Measurements from ENCODE around the gene KCTD21.

The KCTD21 gene

GRCh38 chr11:78216571-78217287, 28.3 kb upstream of the KCTD21 start:
- Histone ChIP-seq H3K4me1 (ENCODE audit: control insufficient read depth in 1 of 2, insufficient read depth in 2 of 2, low read length in 2 of 2) (no peaks in the 10 kb centered on the region), H3K27me3 (ENCODE audit: low read depth, low read length) (no peaks in the 10 kb centered on the region), H3K27ac (ENCODE audit: low read length) (no peak overlapping the region), H3K4me3 (ENCODE audit: low read depth in 1 of 2, low read length in 2 of 2) (no peak overlapping the region), H3K36me3 (ENCODE audit: control insufficient read depth in 1 of 2, insufficient read depth in 2 of 2, low read length in 2 of 2) (peaks cover 56 to 72% of the 10 kb centered on the region in 2 donors), H3K9me3 (ENCODE audit: control insufficient read depth in 1 of 2, low read length in 2 of 2) (no peaks in the 10 kb centered on the region)

DNA sequence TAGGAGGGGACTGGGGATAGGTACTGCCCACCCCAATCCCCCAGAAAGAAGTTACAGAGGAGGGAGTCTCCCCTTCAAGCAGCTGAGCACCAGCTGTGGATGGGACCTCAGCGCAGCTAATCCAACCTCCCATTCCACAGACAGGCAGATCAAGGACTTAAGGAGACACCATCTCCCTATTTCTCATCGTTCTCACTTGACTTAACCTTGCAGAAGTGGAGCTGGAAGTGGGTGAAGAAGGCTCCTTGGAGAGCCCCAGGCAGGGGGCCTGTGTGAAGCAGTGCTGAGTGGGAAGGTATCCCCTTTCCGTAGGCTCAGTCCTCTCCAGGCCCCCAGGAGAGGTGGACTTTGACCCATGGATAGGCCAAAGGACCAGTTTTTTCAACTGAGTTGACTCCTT, 27.6 kb upstream of the KCTD21 start:
- no peaks in the 10 kb centered on the region for H3K27me3 ChIP-seq (ENCODE audit: low read depth, low read length)
- peaks cover 50 to 65% of the 10 kb centered on the region in 2 donors for H3K36me3 ChIP-seq (ENCODE audit: control insufficient read depth in 1 of 2, insufficient read depth in 2 of 2, low read length in 2 of 2)
- no peak overlapping the region for H3K4me3 ChIP-seq (ENCODE audit: low read depth in 1 of 2, low read length in 2 of 2)
- H3K9me3 ChIP-seq (ENCODE audit: control insufficient read depth in 1 of 2, low read length in 2 of 2): no peaks in the 10 kb centered on the region
- H3K4me1 ChIP-seq (ENCODE audit: control insufficient read depth in 1 of 2, insufficient read depth in 2 of 2, low read length in 2 of 2): no peaks in the 10 kb centered on the region
- no peak overlapping the region for H3K27ac ChIP-seq (ENCODE audit: low read length)

DNA sequence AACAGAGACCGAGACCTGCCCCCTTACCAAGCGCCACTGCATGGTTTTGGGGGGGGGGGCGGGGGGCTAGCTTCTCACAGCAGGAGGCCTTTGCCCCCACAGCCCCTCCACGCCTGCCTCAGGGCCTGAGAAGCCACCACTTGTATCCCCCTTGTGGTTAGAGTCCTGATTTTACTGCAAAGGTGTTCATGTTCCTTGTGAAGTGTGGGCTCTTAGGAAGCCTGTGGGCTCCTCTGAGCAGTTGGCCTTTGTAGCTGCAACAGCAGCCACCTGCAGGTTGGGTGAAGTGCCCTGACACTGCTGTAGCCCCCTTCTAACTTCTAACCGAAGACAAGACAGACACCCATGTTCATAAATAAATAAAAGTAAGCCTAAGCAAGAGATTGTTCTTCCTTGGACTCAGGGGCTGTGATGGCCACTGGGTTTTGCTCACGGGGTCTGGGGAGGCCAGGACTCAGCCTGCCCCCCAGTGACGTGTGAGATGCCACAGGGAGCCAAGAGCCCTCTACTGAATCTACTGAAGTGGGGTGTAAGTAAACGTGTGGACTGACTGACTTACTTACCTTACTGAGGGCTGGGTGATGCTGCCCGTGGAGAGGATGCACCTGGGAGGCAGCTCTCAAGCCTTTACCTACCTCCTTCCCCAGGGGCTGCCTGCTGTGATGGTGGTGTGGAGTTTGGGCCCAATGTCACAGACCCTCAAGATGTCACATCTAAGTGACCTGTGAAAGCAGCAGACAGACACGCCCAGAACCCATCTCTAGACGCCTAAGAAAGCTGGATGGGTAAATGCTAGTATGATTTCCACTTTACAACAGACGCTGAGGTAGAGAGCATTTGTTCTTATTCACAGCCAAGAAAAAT, 26.1 kb upstream of the KCTD21 start:
- Histone ChIP-seq H3K9me3 (ENCODE audit: control insufficient read depth in 1 of 2, low read length in 2 of 2) (no peaks in the 10 kb centered on the region), H3K4me3 (ENCODE audit: low read depth in 1 of 2, low read length in 2 of 2) (no peak overlapping the region), H3K27ac (ENCODE audit: low read length) (no peak overlapping the region), H3K4me1 (ENCODE audit: control insufficient read depth in 1 of 2, insufficient read depth in 2 of 2, low read length in 2 of 2) (no peaks in the 10 kb centered on the region), H3K36me3 (ENCODE audit: control insufficient read depth in 1 of 2, insufficient read depth in 2 of 2, low read length in 2 of 2) (peaks cover 44 to 63% of the 10 kb centered on the region in 2 donors), H3K27me3 (ENCODE audit: low read depth, low read length) (no peaks in the 10 kb centered on the region)

GRCh38 chr11:78213526-78214330, 25.3 kb upstream of the KCTD21 start:
- H3K4me3 ChIP-seq (ENCODE audit: low read depth in 1 of 2, low read length in 2 of 2): no peak overlapping the region
- no peaks in the 10 kb centered on the region for H3K9me3 ChIP-seq (ENCODE audit: control insufficient read depth in 1 of 2, low read length in 2 of 2)
- no peaks in the 10 kb centered on the region for H3K4me1 ChIP-seq (ENCODE audit: control insufficient read depth in 1 of 2, insufficient read depth in 2 of 2, low read length in 2 of 2)
- H3K27ac ChIP-seq (ENCODE audit: low read length): no peak overlapping the region
- H3K27me3 ChIP-seq (ENCODE audit: low read depth, low read length): no peaks in the 10 kb centered on the region
- peaks cover 37 to 63% of the 10 kb centered on the region in 2 donors for H3K36me3 ChIP-seq (ENCODE audit: control insufficient read depth in 1 of 2, insufficient read depth in 2 of 2, low read length in 2 of 2)

DNA sequence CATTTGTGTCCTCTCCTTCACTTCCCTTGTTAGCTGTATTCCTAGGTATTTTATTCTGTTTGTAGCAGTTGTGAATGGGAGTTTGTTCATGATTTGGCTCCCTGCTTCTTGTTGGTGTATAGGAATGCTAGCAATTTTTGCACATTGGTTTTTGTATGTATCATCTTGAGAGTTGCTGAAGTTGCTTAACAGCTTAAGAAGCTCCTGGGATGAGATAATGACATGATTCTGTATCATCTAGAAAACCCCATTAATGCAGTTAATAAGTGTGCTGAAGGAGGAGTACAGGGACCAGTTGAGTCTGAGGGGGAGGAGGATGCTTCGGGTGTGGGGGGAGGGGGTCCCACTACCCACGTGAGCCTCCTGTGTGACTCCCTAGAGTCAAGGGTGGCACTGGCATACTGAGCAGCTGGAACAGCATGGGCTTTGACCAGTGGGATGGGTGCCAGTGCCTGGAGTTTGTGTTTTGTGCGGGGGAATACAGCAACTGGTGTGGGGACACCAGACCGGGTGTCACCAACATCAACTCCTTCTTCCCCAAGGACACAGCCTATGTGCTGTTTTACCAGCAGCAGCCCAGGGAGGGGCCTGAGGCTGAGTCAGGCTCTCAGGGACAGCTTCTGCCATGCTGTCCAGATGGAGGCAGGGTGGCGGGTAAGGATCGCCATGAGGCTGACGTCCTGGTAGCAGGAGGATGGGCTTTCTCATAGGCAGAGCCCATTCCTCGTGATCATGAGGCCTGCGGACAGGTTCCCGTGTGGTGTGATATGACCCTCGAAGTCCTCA, 24.4 kb upstream of the KCTD21 start:
- H3K27me3 ChIP-seq (ENCODE audit: low read depth, low read length): no peaks in the 10 kb centered on the region
- no peak overlapping the region for H3K4me3 ChIP-seq (ENCODE audit: low read depth in 1 of 2, low read length in 2 of 2)
- peaks cover 32 to 53% of the 10 kb centered on the region in 2 donors for H3K36me3 ChIP-seq (ENCODE audit: control insufficient read depth in 1 of 2, insufficient read depth in 2 of 2, low read length in 2 of 2)
- no peaks in the 10 kb centered on the region for H3K4me1 ChIP-seq (ENCODE audit: control insufficient read depth in 1 of 2, insufficient read depth in 2 of 2, low read length in 2 of 2)
- H3K27ac ChIP-seq (ENCODE audit: low read length): no peak overlapping the region
- no peaks in the 10 kb centered on the region for H3K9me3 ChIP-seq (ENCODE audit: control insufficient read depth in 1 of 2, low read length in 2 of 2)

- Histone ChIP-seq H3K4me3 (ENCODE audit: low read depth in 1 of 2, low read length in 2 of 2) (no peak overlapping the region), H3K27me3 (ENCODE audit: low read depth, low read length) (no peaks in the 10 kb centered on the region), H3K4me1 (ENCODE audit: control insufficient read depth in 1 of 2, insufficient read depth in 2 of 2, low read length in 2 of 2) (no peaks in the 10 kb centered on the region), H3K9me3 (ENCODE audit: control insufficient read depth in 1 of 2, low read length in 2 of 2) (no peaks in the 10 kb centered on the region), H3K27ac (ENCODE audit: low read length) (no peak overlapping the region), H3K36me3 (ENCODE audit: control insufficient read depth in 1 of 2, insufficient read depth in 2 of 2, low read length in 2 of 2) (peaks cover 28 to 42% of the 10 kb centered on the region in 2 donors)
Measured at GRCh38 chr11:78211565-78211964, 23.1 kb upstream of the KCTD21 start.

GRCh38 chr11:78210000-78210608, 21.7 kb upstream of the KCTD21 start:
- Histone ChIP-seq H3K27ac (ENCODE audit: low read length) (no peak overlapping the region), H3K36me3 (ENCODE audit: control insufficient read depth in 1 of 2, insufficient read depth in 2 of 2, low read length in 2 of 2) (peaks cover 21 to 34% of the 10 kb centered on the region in 2 donors), H3K4me1 (ENCODE audit: control insufficient read depth in 1 of 2, insufficient read depth in 2 of 2, low read length in 2 of 2) (no peaks in the 10 kb centered on the region), H3K27me3 (ENCODE audit: low read depth, low read length) (no peaks in the 10 kb centered on the region), H3K9me3 (ENCODE audit: control insufficient read depth in 1 of 2, low read length in 2 of 2) (no peaks in the 10 kb centered on the region), H3K4me3 (ENCODE audit: low read depth in 1 of 2, low read length in 2 of 2) (no peak overlapping the region)

DNA sequence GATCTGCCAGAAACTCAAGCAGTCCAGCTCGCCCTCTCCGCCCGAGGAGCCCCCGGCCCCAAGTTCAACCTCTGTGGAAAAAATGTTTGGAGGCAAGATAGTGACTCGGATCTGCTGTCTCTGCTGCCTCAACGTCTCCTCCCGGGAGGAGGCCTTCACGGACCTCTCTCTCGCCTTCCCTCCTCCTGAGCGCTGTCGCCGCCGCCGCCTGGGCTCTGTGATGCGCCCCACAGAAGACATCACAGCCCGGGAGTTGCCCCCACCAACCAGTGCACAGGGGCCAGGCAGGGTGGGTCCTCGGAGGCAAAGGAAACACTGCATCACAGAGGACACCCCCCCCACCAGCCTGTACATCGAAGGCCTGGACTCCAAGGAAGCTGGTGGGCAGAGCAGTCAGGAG, 21.1 kb upstream of the KCTD21 start:
- Histone ChIP-seq H3K27me3 (ENCODE audit: low read depth, low read length) (no peaks in the 10 kb centered on the region), H3K27ac (ENCODE audit: low read length) (no peak overlapping the region), H3K36me3 (ENCODE audit: control insufficient read depth in 1 of 2, insufficient read depth in 2 of 2, low read length in 2 of 2) (peaks cover 16 to 33% of the 10 kb centered on the region in 2 donors), H3K4me1 (ENCODE audit: control insufficient read depth in 1 of 2, insufficient read depth in 2 of 2, low read length in 2 of 2) (no peaks in the 10 kb centered on the region), H3K9me3 (ENCODE audit: control insufficient read depth in 1 of 2, low read length in 2 of 2) (no peaks in the 10 kb centered on the region), H3K4me3 (ENCODE audit: low read depth in 1 of 2, low read length in 2 of 2) (no peak overlapping the region)

DNA sequence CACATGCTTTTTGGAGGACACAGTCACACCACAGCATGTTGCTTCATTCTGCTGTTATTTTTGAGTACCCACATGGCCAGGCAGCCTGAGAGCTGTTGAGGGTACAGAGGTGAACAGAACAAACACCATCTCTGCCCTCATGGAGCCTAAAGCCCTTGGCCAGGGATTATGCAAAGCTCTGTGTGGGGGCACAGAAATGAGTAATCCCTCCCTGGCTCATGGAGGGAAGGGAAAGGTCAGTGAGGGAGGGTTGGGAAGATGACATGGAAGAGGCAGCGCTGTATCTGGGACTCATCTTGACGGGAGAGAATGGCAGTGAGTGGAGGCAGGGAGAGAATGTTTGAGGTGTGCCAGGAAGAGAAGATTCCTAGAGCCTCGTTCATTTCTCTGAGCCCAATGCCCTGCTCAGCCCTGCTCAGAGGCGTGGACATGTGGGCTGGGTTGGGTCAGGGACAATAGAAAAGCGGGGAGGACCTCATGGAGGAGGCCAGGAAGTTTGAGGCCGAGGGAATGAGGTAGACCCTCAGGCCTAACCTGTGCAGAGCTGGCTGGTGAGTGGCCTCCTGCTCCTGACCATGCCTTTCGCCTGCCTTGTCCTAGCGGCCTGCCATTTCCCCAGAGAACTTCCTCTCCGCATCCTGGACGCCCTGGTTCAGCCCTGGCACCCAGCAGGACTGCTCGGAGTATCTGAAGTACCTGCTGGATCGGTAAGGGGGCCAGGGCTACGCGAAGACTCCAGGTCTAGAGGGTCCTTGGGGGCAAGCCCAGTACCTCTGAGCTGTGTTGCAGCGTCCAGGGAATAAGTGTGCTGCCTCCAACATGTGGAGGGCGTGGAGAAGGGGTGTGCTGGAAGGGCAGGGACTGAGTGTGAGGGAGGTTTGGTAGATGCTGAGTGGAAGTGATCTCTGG, 20.1 kb upstream of the KCTD21 start:
- Histone ChIP-seq H3K36me3 (ENCODE audit: control insufficient read depth in 1 of 2, insufficient read depth in 2 of 2, low read length in 2 of 2) (peaks cover 16 to 32% of the 10 kb centered on the region in 2 donors), H3K27me3 (ENCODE audit: low read depth, low read length) (no peaks in the 10 kb centered on the region), H3K27ac (ENCODE audit: low read length) (no peak overlapping the region), H3K4me3 (ENCODE audit: low read depth in 1 of 2, low read length in 2 of 2) (no peak overlapping the region), H3K4me1 (ENCODE audit: control insufficient read depth in 1 of 2, insufficient read depth in 2 of 2, low read length in 2 of 2) (no peaks in the 10 kb centered on the region), H3K9me3 (ENCODE audit: control insufficient read depth in 1 of 2, low read length in 2 of 2) (no peaks in the 10 kb centered on the region)
